Right cardiac atrium (tissue), 5 donors: ENCODE measurements around the gene SNTA1. TPM values are rescaled to one million over a fixed set of nuclear protein-coding genes. Genes with fewer than 3 reads are reported as not detected.
"Not testable (repeated sequence)": the region's sequence is repeated elsewhere in the genome, so short reads cannot be mapped to it uniquely, and the experiment has no call there.

Experiments
- ATAC-seq, 2 donors: fragments of 200-7000 bp; cut with Tn5 transposase; one replicate each; pipeline versions ENCODE4 v1.8.0 to v1.9.1; 2020; ENCODE audit warnings: moderate library complexity in 2 of 2, mild to moderate bottlenecking in 1 of 2
- DNase-seq, 3 donors: peaks; one replicate each; pipeline ENCODE4 v3.0.0-alpha.2; 2020
- H3K27ac ChIP-seq: one replicate; pipeline ENCODE4 v1.5.1; 2013; ENCODE audit warnings: mild to moderate bottlenecking, low read length, control low read depth, moderate library complexity
- H3K27me3 ChIP-seq: one replicate; pipeline ENCODE4 v1.6.1; 2013; ENCODE audit not compliant: control insufficient read depth, insufficient read depth
- H3K4me1 ChIP-seq: one replicate; pipeline ENCODE4 v1.6.1; 2013; ENCODE audit warnings: low read length; ENCODE audit not compliant: control insufficient read depth, insufficient read depth
- H3K4me3 ChIP-seq: one replicate; pipeline ENCODE4 v1.5.1; 2013; ENCODE audit warnings: low read length, control low read depth
- H3K9me3 ChIP-seq: one replicate; pipeline ENCODE4 v1.6.1; 2013; ENCODE audit warnings: low read length; ENCODE audit not compliant: control insufficient read depth
- WGBS: extraction: QIAGEN DNeasy Blood & Tissue Kit; methylation state at CpG from one replicate; pipeline ENCODE4 v1.1.7; 2013; 5-methylcytosine and 5-hydroxymethylcytosine counted together
- intact Hi-C, 4 donors: fragments of 100-400 bp; cut with DNase I; formaldehyde crosslinking; loops; one replicate each; pipeline versions ENCODE4 v1.11.0 to v1.14.0; 2022 to 2023
- polyA plus RNA-seq: library from polyadenylated mRNA; stranded (reverse); fragments of 200-250 nt; gene quantifications from one replicate; pipeline ENCODE4 v1.2.3, GENCODE V29; 2013
- total RNA-seq, 4 donors: library from RNA; stranded (reverse); fragmentation: NEBNext Ultra II Directional; extraction: Animal tissue kit (Norgen Biotek cat#: 25700); gene quantifications; one replicate each; pipeline ENCODE4 v1.2.1, GENCODE V29; 2021
- donor health status: healthy with polysubstance abuse.
- donor health status: DM: no; HTN: yes; CAD: no.
- donor health status: DM: no; HTN: no; CAD: no.
- donor health status: DM: no; HTN: yes; CAD: no; lungs with severe emphysema.
- donor health status: DM: yes; HTN: yes; CAD: no.

The SNTA1 gene
- total and polyA plus RNA-seq, 5 donors = 160 to 221 (median 180) TPM

- not testable (repeated sequence) for DNase-seq, H3K27me3 ChIP-seq, H3K27ac ChIP-seq, H3K4me1 ChIP-seq, H3K4me3 ChIP-seq, H3K9me3 ChIP-seq, ATAC-seq
- 91% methylated on average over 8 of the region's 8 CpGs for WGBS
- intact Hi-C loops = loop anchor here in 1 of 4 donors (5.0 kb wide), 1 partner anchor 188 kb away; no protein-coding TSS in a partner anchor
Observed at GRCh38 chr20:33464759-33465158, 21.2 kb upstream of the SNTA1 start.

DNA sequence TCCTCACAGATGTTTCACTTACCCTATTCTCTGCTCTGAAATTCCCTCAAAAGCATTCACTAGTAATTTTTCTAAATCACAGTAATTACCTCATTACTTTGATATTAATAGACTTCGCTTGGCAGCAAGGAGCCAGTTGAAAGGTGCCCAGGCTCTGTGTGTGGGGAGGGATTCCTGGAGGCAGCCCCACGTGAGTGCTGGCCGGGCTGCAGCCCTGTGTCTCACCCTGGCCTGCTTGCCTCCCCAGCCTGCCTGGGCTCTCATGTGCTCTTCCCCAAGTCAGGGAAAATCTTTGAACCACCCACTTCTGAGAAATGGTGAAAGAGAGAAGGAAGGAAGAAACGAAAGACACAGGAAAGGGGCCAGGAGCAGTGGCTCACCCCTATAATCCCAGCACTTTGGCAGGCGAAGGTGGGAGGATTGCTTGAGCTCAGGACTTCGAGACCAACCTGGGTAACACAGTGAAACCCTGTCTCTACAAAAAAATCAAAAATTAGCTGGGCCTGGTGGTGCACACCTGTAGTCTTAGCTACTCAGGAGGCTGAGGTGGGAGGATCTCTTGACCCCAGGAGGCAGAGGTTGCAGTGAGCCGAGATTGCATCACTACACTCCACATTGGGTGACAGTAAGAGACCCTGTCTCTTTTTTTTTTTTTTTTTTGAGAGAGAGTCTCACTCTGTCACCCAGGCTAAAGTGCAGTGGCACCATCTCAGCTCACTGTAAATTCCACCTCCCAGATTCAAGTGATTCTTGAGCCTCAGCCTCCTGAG, 20.0 kb upstream of the SNTA1 start:
- Histone ChIP-seq H3K4me1 (no peaks in the 10 kb centered on the region), H3K4me3 (no peak overlapping the region), H3K27me3 (no peaks in the 10 kb centered on the region), H3K27ac (peak overlapping the region; percentile 64), H3K9me3 (no peaks in the 10 kb centered on the region)
- no peak for DNase-seq
- peak; percentile 65 to 69 for ATAC-seq
- intact Hi-C loops = loop anchor here in 1 of 4 donors (5.0 kb wide), 1 partner anchor 189 kb away; no protein-coding TSS in a partner anchor
- WGBS = 71% methylated on average over 7 of the region's 7 CpGs

DNA sequence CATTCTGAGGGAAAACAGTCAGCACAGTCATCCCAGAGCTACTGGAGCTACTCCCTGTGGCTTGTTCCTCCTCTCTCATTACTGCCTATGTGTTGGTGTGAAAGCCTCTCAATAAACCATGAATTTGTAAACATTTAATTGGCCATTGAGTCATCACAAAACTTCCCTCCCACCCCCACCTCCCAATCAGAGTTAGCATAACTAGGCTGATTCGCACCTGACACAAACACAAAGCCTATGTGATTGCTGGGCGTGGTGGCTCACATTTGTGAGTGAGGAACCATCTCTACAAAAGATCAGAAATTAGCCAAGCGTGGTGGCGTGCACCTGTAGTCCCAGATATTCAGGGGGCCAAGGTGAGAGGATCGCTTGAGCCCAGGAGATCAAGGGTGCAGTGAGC, 17.1 kb upstream of the SNTA1 start:
- Histone ChIP-seq H3K27me3 (no peaks in the 10 kb centered on the region), H3K27ac (no peak overlapping the region), H3K9me3 (no peaks in the 10 kb centered on the region), H3K4me1 (no peaks in the 10 kb centered on the region), H3K4me3 (no peak overlapping the region)
- intact Hi-C loops = loop anchor here in 1 of 4 donors (5.0 kb wide), 1 partner anchor 192 kb away; no protein-coding TSS in a partner anchor
- WGBS = 94% methylated on average over 5 of the region's 5 CpGs
- ATAC-seq (no peak), DNase-seq (no peak)

- Histone ChIP-seq H3K4me3 (no peak overlapping the region), H3K27me3 (no peaks in the 10 kb centered on the region), H3K9me3 (no peaks in the 10 kb centered on the region), H3K4me1 (no peaks in the 10 kb centered on the region), H3K27ac (no peak overlapping the region)
- WGBS = 78% methylated on average over 7 of the region's 7 CpGs
- DNase-seq (no peak), ATAC-seq (no peak)
- intact Hi-C loops = loop anchor here in 2 of 4 donors (5.0 kb wide), 1 partner anchor 193 kb away; no protein-coding TSS in a partner anchor
Observed at GRCh38 chr20:33459599-33459998, 16.0 kb upstream of the SNTA1 start.

DNA sequence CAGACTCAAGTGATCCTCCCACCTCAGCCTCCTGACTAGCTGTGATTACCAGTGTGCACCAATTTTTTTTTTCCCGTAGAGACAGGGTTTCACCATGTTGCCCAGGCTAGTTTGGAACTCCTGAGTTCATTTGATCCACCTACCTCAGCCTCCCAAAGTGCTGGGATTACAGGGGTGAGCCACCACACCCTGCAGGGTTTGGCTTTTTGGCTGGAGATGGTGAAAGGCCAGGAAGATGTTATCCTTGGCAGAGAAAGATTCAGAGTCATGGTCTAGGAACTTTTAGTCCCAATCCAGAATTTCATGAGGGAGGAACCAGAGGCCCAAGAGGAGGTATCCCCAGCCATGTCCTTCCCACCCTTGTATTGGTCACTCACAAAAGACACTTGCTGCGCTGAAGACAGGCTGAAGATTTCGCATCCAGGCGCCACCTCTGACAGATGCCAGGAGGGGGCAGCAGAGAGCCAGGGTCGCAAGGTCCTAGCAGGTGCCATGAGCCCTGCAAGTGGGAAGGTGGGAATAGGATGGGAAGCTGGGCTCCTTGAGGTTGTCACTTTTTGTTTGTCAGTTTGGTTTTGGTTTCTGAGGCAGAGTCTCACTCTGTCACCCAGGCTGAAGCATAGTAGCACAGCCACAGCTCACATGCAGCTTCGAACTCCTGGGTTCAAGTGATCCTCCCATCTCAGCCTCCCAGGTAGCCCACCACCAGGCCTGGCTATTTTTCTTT, 13.5 kb upstream of the SNTA1 start:
- ATAC-seq (peak; percentile 90 to 94), DNase-seq (peak; percentile 78 to 91 (median 90))
- H3K27me3 ChIP-seq, H3K27ac ChIP-seq, H3K4me1 ChIP-seq, H3K9me3 ChIP-seq, H3K4me3 ChIP-seq: not testable (repeated sequence)
- intact Hi-C loops = loop anchor here in 2 of 4 donors (5.0 kb wide), 1 partner anchor 195 kb away; no protein-coding TSS in a partner anchor
- 25% methylated on average over 5 of the region's 6 CpGs for WGBS

GRCh38 chr20:33450867-33451266, 7.3 kb upstream of the SNTA1 start:
- Histone ChIP-seq H3K27ac (no peak overlapping the region), H3K27me3 (no peaks in the 10 kb centered on the region), H3K4me3 (no peak overlapping the region), H3K4me1 (no peaks in the 10 kb centered on the region), H3K9me3 (no peaks in the 10 kb centered on the region)
- intact Hi-C loops = no loop called here
- ATAC-seq (no peak), DNase-seq (no peak)
- 59% methylated on average over 4 of the region's 4 CpGs for WGBS

GRCh38 chr20:33445881-33446625, 2.5 kb upstream of the SNTA1 start:
- Histone ChIP-seq H3K4me1 (no peaks in the 10 kb centered on the region), H3K4me3 (no peak overlapping the region), H3K27ac (no peak overlapping the region), H3K9me3 (no peaks in the 10 kb centered on the region), H3K27me3 (no peaks in the 10 kb centered on the region)
- ATAC-seq (no peak), DNase-seq (no peak)
- intact Hi-C loops = loop anchor here in 1 of 4 donors (10.0 kb wide), 1 partner anchor 219 kb away; the partner anchor contains the start of genes ACTL10 and C20orf144
- 83% methylated on average over 4 of the region's 4 CpGs for WGBS

GRCh38 chr20:33444797-33445560, 1.4 kb upstream of the SNTA1 start:
- Histone ChIP-seq H3K9me3 (no peaks in the 10 kb centered on the region), H3K4me3 (no peak overlapping the region), H3K27ac (no peak overlapping the region), H3K27me3 (no peaks in the 10 kb centered on the region), H3K4me1 (no peaks in the 10 kb centered on the region)
- intact Hi-C loops = loop anchor here in 1 of 4 donors (10.0 kb wide), 1 partner anchor 220 kb away; the partner anchor contains the start of genes ACTL10 and C20orf144
- WGBS = 52% methylated on average over 4 of the region's 4 CpGs
- DNase-seq (peak in 1 of 3 donors; percentile 58), ATAC-seq (no peak)

- ATAC-seq (peak; percentile 2), DNase-seq (peak; percentile 40 to 85 (median 80))
- 1% methylated on average over 45 of the region's 45 CpGs for WGBS
- Histone ChIP-seq H3K4me3 (peak overlapping the region; percentile 83), H3K27ac (peak overlapping the region; percentile 59), H3K4me1 (peaks cover 7% of the 10 kb centered on the region), H3K27me3 (no peaks in the 10 kb centered on the region), H3K9me3 (no peaks in the 10 kb centered on the region)
- intact Hi-C loops = loop anchor here in 1 of 4 donors (10.0 kb wide), 1 partner anchor 222 kb away; the partner anchor contains the start of genes ACTL10 and C20orf144
Observed at GRCh38 chr20:33443006-33443511, 504 bp downstream of the SNTA1 start.
